PC-9 (cell line): ENCODE results near the gene RAB4B.

Source experiments
- CTCF ChIP-seq: fragments of 200-600 bp; sonication (generic); conservative IDR thresholded peaks from 2 replicates; pipeline ENCODE4 v1.6.1; 2017; ENCODE audit warnings: mixed run types, antibody characterized with exemption, mild to moderate bottlenecking, moderate library complexity
- EZH2 ChIP-seq: fragments of 200-600 bp; sonication (generic); IDR thresholded peaks from 2 replicates; pipeline ENCODE4 v1.8.0; 2017; ENCODE audit warnings: antibody characterized with exemption, low read depth

GRCh38 chr19:40781140-40781539, 3.1 kb downstream of the RAB4B start:
- TF ChIP-seq CTCF (no peak), EZH2 (no peak)
